GM23338 (cell line): ENCODE measurements around the gene LRP11. TPM values are rescaled to one million over a fixed set of nuclear protein-coding genes. Genes with fewer than 3 reads are reported as not detected.
A peak's percentile ranks its signal among the peaks of the same experiment; 100 is the strongest.

Experiments
- ATAC-seq: fragments of 200-7000 bp; cut with Tn5 transposase; 3 replicates; pipeline ENCODE4 v1.9.1; 2020
- DNase-seq: peaks from one replicate; pipeline ENCODE4 v3.0.0-alpha.2; 2015; ENCODE audit warnings: low spot score
- H2AFZ ChIP-seq: fragments of 200-600 bp; sonication (generic); 2 replicates; pipeline ENCODE4 v1.8.0; 2016; ENCODE audit warnings: antibody characterized with exemption, mild to moderate bottlenecking, moderate library complexity
- H3F3A ChIP-seq: fragments of 200-600 bp; sonication (generic); replicated peaks from 2 replicates; pipeline ENCODE4 v1.8.0; 2017; ENCODE audit warnings: antibody characterized with exemption, mixed run types, low read depth
- H3K27ac ChIP-seq: fragments of 200-600 bp; sonication (generic); 2 replicates; pipeline ENCODE4 v1.6.1; 2016; ENCODE audit warnings: low read depth
- H3K27me3 ChIP-seq: fragments of 200-600 bp; sonication (generic); 2 replicates; pipeline ENCODE4 v1.8.0; 2016; ENCODE audit warnings: mild to moderate bottlenecking, mixed run types, moderate library complexity; ENCODE audit not compliant: insufficient read depth
- H3K36me3 ChIP-seq: fragments of 200-600 bp; sonication (generic); 2 replicates; pipeline ENCODE4 v1.8.0; 2016; ENCODE audit warnings: mild to moderate bottlenecking; ENCODE audit not compliant: insufficient read depth
- H3K4me1 ChIP-seq: fragments of 200-600 bp; sonication (generic); 2 replicates; pipeline ENCODE4 v1.8.0; 2016; ENCODE audit warnings: mild to moderate bottlenecking, moderate library complexity; ENCODE audit not compliant: insufficient read depth
- H3K4me2 ChIP-seq: fragments of 200-600 bp; sonication (generic); 2 replicates; pipeline ENCODE4 v1.7.1; 2017; ENCODE audit warnings: mixed run types
- H3K4me3 ChIP-seq: fragments of 200-600 bp; sonication (generic); 2 replicates; pipeline ENCODE4 v1.6.1; 2016; ENCODE audit warnings: mixed run types
- H3K79me2 ChIP-seq: fragments of 200-600 bp; sonication (generic); replicated peaks from 2 replicates; pipeline ENCODE4 v1.8.0; 2017; ENCODE audit warnings: mild to moderate bottlenecking; ENCODE audit not compliant: insufficient read depth
- H3K9me2 ChIP-seq: fragments of 200-600 bp; sonication (generic); 2 replicates; pipeline ENCODE4 v1.8.0; 2017; ENCODE audit not compliant: insufficient read depth
- H4K20me1 ChIP-seq: fragments of 200-600 bp; sonication (generic); replicated peaks from 2 replicates; pipeline ENCODE4 v1.8.0; 2017; ENCODE audit warnings: mild to moderate bottlenecking; ENCODE audit not compliant: insufficient read depth
- H3K27ac Mint-ChIP-seq: 2 replicates; pipeline ENCODE4 v1.8.0; 2020; ENCODE audit warnings: inconsistent platforms, mild to moderate bottlenecking, moderate library complexity, mixed read lengths
- H3K27me3 Mint-ChIP-seq: 3 replicates; pipeline ENCODE4 v1.8.0; 2022; ENCODE audit warnings: low read depth, mild to moderate bottlenecking, moderate library complexity, mixed read lengths, inconsistent platforms; ENCODE audit not compliant: insufficient read depth, poor library complexity
- H3K36me3 Mint-ChIP-seq: 3 replicates; pipeline ENCODE4 v1.8.0; 2021; ENCODE audit warnings: low read depth, mild to moderate bottlenecking, inconsistent platforms, moderate library complexity, mixed read lengths
- H3K4me1 Mint-ChIP-seq: 3 replicates; pipeline ENCODE4 v1.8.0; 2020; ENCODE audit warnings: mild to moderate bottlenecking, inconsistent platforms, mixed read lengths
- H3K4me3 Mint-ChIP-seq: 3 replicates; pipeline ENCODE4 v1.8.0; 2021; ENCODE audit warnings: moderate library complexity, mild to moderate bottlenecking, inconsistent platforms, mixed read lengths
- H3K9me3 Mint-ChIP-seq: 3 replicates; pipeline ENCODE4 v1.8.0; 2020; ENCODE audit warnings: moderate library complexity, mild to moderate bottlenecking, inconsistent platforms, mixed read lengths
- CREB1 ChIP-seq: fragments of 250-450 bp; sonication (Bioruptor Pico); IDR thresholded peaks from 2 replicates; pipeline ENCODE4 v1.5.0; 2020; ENCODE audit warnings: low read depth, mild to moderate bottlenecking, moderate library complexity
- POLR2AphosphoS5 ChIP-seq: IDR thresholded peaks from 2 replicates; pipeline ENCODE4 v1.6.1; 2016; ENCODE audit warnings: antibody characterized with exemption, low read depth
- polyA plus RNA-seq: library from polyadenylated mRNA; unstranded; fragments of >200 nt; fragmentation: Nextera tagmentation; extraction: Ambion mirVana; gene quantifications from 2 replicates; pipeline ENCODE4 v1.2.1, GENCODE V29; 2016
- total RNA-seq: library from RNA; depleted of rRNA; stranded (reverse); fragments of >200 nt; shearing (Covaris generic); gene quantifications from 2 replicates; pipeline ENCODE4 v1.2.3, GENCODE V29; 2014
- TF ChIP-seq, protein P1 (sequence below): IDR thresholded peaks from 2 replicates; pipeline ENCODE4 v1.6.1; 2016; ENCODE audit warnings: antibody characterized with exemption
- TF ChIP-seq, protein P2 (sequence below), 2 experiments: fragments of 200-600 bp in 1 of 2; sonication (generic) in 1 of 2; conservative IDR thresholded peaks; 2 replicates each; pipeline versions ENCODE4 v1.5.1 to v1.6.1; 2016 to 2017; ENCODE audit warnings: antibody characterized with exemption in 2 of 2, low read depth in 2 of 2, mild to moderate bottlenecking in 2 of 2, moderate library complexity in 1 of 2
- TF ChIP-seq, protein P3 (sequence below): IDR thresholded peaks from one replicate; pipeline ENCODE4 v1.6.1; 2018; ENCODE audit warnings: antibody characterized with exemption; ENCODE audit not compliant: unreplicated experiment

Gene LRP11
- total and polyA plus RNA-seq, 2 experiments from 2014 or later: 10.8 to 37.1 TPM

DNA sequence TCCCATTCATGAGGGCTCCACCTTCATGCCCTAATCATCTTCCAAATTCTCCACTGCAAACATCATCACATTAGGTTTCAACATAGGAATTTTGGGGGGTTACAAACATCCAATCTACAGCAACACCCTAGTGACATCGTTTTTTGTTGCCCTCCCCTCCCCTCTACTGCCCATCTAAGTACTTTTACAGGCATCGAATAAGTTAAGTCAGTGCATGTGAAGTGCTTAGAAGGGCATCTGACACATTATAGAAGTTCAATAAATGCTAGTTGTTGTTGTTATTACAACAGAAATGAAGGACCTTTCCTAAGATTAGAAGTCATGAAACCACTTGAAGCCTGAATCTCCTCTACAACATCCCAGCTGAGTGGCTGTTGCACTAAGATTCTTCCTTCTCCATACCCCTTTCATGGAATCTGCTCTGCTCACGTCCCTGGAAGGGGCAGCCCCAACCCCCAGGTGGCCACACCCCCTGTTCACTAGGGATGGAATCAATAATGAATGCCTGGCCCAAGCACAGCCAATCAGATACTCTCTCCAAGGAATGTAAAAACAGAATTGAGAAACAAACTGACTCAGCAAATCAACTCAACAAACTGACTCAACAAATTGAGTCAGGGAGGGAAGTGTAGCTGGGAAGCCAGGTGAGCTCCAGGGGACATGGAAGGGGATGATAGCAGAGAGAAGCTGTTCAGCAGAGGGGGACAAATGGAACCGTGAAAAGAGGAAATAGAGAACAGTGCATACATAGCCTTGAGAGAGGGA, 3.9 kb upstream of the LRP11 start:
- H3K27ac ChIP-seq: no peak overlapping the region
- Mint-ChIP-seq H3K9me3 (peaks cover 2% of the 10 kb centered on the region; the same call in 2 of the 3 replicates), H3K4me1 (peaks cover 18% of the 10 kb centered on the region), H3K27ac (peak overlapping the region; percentile 95), H3K36me3 (no peaks in the 10 kb centered on the region), H3K27me3 (peaks cover 5% of the 10 kb centered on the region), H3K4me3 (peak overlapping the region; percentile 36; the same call in 2 of the 3 replicates)
- H3K9me2 ChIP-seq: no peaks in the 10 kb centered on the region; the same call in none of the 2 replicates
- DNase-seq: peak; percentile 91
- no peaks in the 10 kb centered on the region for H4K20me1 ChIP-seq
- TF ChIP-seq, protein P1, sequence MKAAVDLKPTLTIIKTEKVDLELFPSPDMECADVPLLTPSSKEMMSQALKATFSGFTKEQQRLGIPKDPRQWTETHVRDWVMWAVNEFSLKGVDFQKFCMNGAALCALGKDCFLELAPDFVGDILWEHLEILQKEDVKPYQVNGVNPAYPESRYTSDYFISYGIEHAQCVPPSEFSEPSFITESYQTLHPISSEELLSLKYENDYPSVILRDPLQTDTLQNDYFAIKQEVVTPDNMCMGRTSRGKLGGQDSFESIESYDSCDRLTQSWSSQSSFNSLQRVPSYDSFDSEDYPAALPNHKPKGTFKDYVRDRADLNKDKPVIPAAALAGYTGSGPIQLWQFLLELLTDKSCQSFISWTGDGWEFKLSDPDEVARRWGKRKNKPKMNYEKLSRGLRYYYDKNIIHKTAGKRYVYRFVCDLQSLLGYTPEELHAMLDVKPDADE: 0 out of 2 replicates have a peak, but pooled peaks have one; percentile 21
- TF ChIP-seq POLR2AphosphoS5: no peak
- H3K4me1 ChIP-seq: no peaks in the 10 kb centered on the region
- H3K36me3 ChIP-seq: no peaks in the 10 kb centered on the region
- H2AFZ ChIP-seq: no peak overlapping the region
- H3F3A ChIP-seq: 0 out of 2 replicates have a peak, but pooled peaks cover under 1% of the 10 kb centered on the region
- H3K4me3 ChIP-seq: no peak overlapping the region
- H3K79me2 ChIP-seq: no peaks in the 10 kb centered on the region
- peak; percentile 35 for ATAC-seq
- H3K4me2 ChIP-seq: no peak overlapping the region
- H3K27me3 ChIP-seq: peaks cover under 1% of the 10 kb centered on the region

DNA sequence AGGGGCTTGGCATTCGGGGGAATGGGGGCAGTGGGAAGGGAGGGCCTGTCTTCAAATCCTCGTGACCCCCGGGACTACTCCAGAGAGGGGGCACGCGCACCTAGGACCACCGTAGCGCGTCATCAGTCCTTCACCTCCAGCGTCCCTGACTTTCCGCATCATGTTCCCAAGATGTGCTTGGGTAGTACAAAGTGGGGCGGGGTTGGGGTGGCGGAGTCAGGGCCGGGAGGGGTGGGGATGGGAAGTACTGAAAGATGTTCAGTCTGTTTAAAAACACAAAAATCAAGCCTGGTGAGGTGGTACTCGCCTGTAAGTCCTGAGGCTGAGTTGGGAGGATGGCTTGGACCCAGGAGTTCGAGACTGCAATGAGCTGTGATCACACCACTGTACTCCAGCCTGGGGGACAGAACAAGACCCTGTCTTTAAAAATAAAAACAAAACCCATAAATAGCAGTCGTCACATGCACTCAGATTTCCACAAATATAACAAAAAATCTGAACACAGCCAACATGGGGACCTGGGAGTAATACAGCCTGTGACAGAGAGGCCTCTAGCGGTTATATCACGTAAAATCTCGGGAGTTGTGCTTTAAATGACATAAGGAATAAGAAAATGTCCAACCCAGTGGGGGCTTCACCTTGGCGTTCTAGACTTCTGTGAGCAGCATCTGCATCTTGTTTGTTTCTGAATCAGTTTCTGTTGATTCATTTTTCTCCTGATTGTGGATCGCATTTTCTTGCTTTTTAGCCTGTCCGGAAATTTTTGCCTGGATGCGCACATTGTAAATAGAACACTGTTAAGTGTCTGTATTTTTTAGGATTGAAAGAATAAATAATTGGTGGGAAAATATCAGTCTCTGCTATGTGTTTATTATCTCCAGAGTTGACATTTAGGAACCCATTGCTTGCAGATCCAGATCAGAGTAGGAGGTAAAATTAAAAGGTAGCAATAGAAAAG, 698 bp upstream of the LRP11 start:
- H3K27ac ChIP-seq: peak overlapping the region; percentile 91; the same call in 1 of the 2 replicates
- DNase-seq: peak; percentile 90

More for the DNA sequence above, 698 bp upstream of the LRP11 start:
- Histone ChIP-seq H3K9me2 (no peaks in the 10 kb centered on the region; the same call in 1 of the 2 replicates), H3K36me3 (no peaks in the 10 kb centered on the region), H3K4me3 (peak overlapping the region; percentile 89), H3K27me3 (peaks cover 17% of the 10 kb centered on the region), H3F3A (0 out of 2 replicates have a peak, but pooled peaks cover 6% of the 10 kb centered on the region), H3K4me2 (peak overlapping the region; percentile 97), H3K79me2 (peaks cover 9% of the 10 kb centered on the region), H3K4me1 (peaks cover 9% of the 10 kb centered on the region), H4K20me1 (0 out of 2 replicates have a peak, but pooled peaks cover 12% of the 10 kb centered on the region), H2AFZ (peak overlapping the region; percentile 83)
- peak overlapping the region; percentile 75 for H3K4me3 Mint-ChIP-seq
- ATAC-seq: peak; percentile 18
- peaks cover 45% of the 10 kb centered on the region for H3K4me1 Mint-ChIP-seq
- H3K9me3 Mint-ChIP-seq: no peaks in the 10 kb centered on the region; the same call in 1 of the 3 replicates
- TF ChIP-seq CREB1 (CRISPR knock-in tag): peak; percentile 85
- TF ChIP-seq, protein P2, sequence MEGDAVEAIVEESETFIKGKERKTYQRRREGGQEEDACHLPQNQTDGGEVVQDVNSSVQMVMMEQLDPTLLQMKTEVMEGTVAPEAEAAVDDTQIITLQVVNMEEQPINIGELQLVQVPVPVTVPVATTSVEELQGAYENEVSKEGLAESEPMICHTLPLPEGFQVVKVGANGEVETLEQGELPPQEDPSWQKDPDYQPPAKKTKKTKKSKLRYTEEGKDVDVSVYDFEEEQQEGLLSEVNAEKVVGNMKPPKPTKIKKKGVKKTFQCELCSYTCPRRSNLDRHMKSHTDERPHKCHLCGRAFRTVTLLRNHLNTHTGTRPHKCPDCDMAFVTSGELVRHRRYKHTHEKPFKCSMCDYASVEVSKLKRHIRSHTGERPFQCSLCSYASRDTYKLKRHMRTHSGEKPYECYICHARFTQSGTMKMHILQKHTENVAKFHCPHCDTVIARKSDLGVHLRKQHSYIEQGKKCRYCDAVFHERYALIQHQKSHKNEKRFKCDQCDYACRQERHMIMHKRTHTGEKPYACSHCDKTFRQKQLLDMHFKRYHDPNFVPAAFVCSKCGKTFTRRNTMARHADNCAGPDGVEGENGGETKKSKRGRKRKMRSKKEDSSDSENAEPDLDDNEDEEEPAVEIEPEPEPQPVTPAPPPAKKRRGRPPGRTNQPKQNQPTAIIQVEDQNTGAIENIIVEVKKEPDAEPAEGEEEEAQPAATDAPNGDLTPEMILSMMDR (conservative IDR thresholded peaks at IDR 0.05; ENCODE audit: low read depth in 2 of 2): peak; percentile 63
- TF ChIP-seq, protein P3, sequence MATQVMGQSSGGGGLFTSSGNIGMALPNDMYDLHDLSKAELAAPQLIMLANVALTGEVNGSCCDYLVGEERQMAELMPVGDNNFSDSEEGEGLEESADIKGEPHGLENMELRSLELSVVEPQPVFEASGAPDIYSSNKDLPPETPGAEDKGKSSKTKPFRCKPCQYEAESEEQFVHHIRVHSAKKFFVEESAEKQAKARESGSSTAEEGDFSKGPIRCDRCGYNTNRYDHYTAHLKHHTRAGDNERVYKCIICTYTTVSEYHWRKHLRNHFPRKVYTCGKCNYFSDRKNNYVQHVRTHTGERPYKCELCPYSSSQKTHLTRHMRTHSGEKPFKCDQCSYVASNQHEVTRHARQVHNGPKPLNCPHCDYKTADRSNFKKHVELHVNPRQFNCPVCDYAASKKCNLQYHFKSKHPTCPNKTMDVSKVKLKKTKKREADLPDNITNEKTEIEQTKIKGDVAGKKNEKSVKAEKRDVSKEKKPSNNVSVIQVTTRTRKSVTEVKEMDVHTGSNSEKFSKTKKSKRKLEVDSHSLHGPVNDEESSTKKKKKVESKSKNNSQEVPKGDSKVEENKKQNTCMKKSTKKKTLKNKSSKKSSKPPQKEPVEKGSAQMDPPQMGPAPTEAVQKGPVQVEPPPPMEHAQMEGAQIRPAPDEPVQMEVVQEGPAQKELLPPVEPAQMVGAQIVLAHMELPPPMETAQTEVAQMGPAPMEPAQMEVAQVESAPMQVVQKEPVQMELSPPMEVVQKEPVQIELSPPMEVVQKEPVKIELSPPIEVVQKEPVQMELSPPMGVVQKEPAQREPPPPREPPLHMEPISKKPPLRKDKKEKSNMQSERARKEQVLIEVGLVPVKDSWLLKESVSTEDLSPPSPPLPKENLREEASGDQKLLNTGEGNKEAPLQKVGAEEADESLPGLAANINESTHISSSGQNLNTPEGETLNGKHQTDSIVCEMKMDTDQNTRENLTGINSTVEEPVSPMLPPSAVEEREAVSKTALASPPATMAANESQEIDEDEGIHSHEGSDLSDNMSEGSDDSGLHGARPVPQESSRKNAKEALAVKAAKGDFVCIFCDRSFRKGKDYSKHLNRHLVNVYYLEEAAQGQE: no peak
- H3K27ac Mint-ChIP-seq: peak overlapping the region; percentile 70; the same call in 1 of the 2 replicates
- H3K36me3 Mint-ChIP-seq: no peaks in the 10 kb centered on the region
- H3K27me3 Mint-ChIP-seq: peaks cover 22% of the 10 kb centered on the region
